ENCODE data around the gene MYL12B. TPM values are rescaled to one million over a fixed set of nuclear protein-coding genes. Genes with fewer than 3 reads are reported as not detected.

Gene MYL12B
- total RNA-seq, 1 donor: 415 TPM

GRCh38 chr18:3260995-3261372 is 949 bp upstream of the MYL12B start:
- TF ChIP-seq, protein P1, sequence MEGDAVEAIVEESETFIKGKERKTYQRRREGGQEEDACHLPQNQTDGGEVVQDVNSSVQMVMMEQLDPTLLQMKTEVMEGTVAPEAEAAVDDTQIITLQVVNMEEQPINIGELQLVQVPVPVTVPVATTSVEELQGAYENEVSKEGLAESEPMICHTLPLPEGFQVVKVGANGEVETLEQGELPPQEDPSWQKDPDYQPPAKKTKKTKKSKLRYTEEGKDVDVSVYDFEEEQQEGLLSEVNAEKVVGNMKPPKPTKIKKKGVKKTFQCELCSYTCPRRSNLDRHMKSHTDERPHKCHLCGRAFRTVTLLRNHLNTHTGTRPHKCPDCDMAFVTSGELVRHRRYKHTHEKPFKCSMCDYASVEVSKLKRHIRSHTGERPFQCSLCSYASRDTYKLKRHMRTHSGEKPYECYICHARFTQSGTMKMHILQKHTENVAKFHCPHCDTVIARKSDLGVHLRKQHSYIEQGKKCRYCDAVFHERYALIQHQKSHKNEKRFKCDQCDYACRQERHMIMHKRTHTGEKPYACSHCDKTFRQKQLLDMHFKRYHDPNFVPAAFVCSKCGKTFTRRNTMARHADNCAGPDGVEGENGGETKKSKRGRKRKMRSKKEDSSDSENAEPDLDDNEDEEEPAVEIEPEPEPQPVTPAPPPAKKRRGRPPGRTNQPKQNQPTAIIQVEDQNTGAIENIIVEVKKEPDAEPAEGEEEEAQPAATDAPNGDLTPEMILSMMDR (IDR thresholded peaks at IDR 0.05; ENCODE audit: insufficient read depth, low read length): no peak
- no peak for DNase-seq (ENCODE audit: low read depth)
- H3K4me3 ChIP-seq (ENCODE audit: low read depth, low read length): peak overlapping the region; percentile 94

- H3K4me3 ChIP-seq (ENCODE audit: low read depth, low read length): peak overlapping the region; percentile 94
- TF ChIP-seq, protein P1 (IDR thresholded peaks at IDR 0.05; ENCODE audit: insufficient read depth, low read length): no peak
- DNase-seq (ENCODE audit: low read depth): peak; percentile 50
Observed at GRCh38 chr18:3262234-3263131, 550 bp downstream of the MYL12B start.

- peak overlapping the region; percentile 94 for H3K4me3 ChIP-seq (ENCODE audit: low read depth, low read length)
- DNase-seq (ENCODE audit: low read depth): no peak
- TF ChIP-seq, protein P1 (IDR thresholded peaks at IDR 0.05; ENCODE audit: insufficient read depth, low read length): no peak
Observed at GRCh38 chr18:3263132-3263700, 1.3 kb downstream of the MYL12B start.

DNA sequence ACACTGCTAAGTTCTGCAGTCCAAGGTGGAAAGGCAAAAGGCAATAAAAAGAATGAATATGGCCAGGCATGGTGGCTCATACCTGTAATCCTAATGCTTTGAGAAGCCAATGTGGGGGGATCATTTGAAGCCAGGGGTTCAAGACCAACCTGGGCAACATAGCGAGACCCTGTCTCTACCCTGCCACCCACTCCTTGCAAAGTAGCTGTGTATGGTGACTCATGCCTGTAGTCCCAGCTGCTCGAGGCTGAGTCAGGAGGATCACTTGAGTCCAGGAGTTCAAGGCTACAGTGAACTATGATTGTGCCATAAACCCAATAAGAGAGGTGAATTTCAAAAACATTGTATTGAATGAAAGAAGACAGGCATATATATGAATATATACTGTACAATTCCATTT is 2.4 kb downstream of the MYL12B start:
- H3K4me3 ChIP-seq (ENCODE audit: low read depth, low read length): peak overlapping the region; percentile 49
- TF ChIP-seq, protein P1 (IDR thresholded peaks at IDR 0.05; ENCODE audit: insufficient read depth, low read length): no peak
- DNase-seq (ENCODE audit: low read depth): no peak

GRCh38 chr18:3265564-3266033 is 3.7 kb downstream of the MYL12B start:
- peak; percentile 45 for DNase-seq (ENCODE audit: low read depth)
- TF ChIP-seq, protein P1 (IDR thresholded peaks at IDR 0.05; ENCODE audit: insufficient read depth, low read length): no peak
- H3K4me3 ChIP-seq (ENCODE audit: low read depth, low read length): no peak overlapping the region

GRCh38 chr18:3266062-3266608 is 4.2 kb downstream of the MYL12B start:
- H3K4me3 ChIP-seq (ENCODE audit: low read depth, low read length): no peak overlapping the region
- DNase-seq (ENCODE audit: low read depth): no peak
- TF ChIP-seq, protein P1 (IDR thresholded peaks at IDR 0.05; ENCODE audit: insufficient read depth, low read length): no peak

Data from fibroblast of the aortic adventitia (primary cell).